Mucosa of stomach (tissue), 1 donor: ENCODE results near the gene NFIA.

Source experiments
- H3K27me3 ChIP-seq: one replicate; pipeline ENCODE4 v1.7.0; 2013; ENCODE audit warnings: mild to moderate bottlenecking, low read length; ENCODE audit not compliant: control insufficient read depth, insufficient read depth
- H3K36me3 ChIP-seq: one replicate; pipeline ENCODE4 v1.7.0; 2013; ENCODE audit warnings: low read length; ENCODE audit not compliant: control insufficient read depth, insufficient read depth
- H3K4me1 ChIP-seq: one replicate; pipeline ENCODE4 v1.7.0; 2013; ENCODE audit warnings: mild to moderate bottlenecking, low read length; ENCODE audit not compliant: control insufficient read depth, insufficient read depth
- H3K4me3 ChIP-seq: one replicate; pipeline ENCODE4 v1.7.0; 2013; ENCODE audit warnings: low read length
- H3K9ac ChIP-seq: one replicate; pipeline ENCODE4 v1.7.0; 2013; ENCODE audit warnings: mild to moderate bottlenecking, low read length, moderate library complexity
- H3K9me3 ChIP-seq: one replicate; pipeline ENCODE4 v1.7.0; 2013; ENCODE audit warnings: mild to moderate bottlenecking, low read length, moderate library complexity; ENCODE audit not compliant: control insufficient read depth
- donor health status: Pancreatic carcinoma.

NFIA gene

DNA sequence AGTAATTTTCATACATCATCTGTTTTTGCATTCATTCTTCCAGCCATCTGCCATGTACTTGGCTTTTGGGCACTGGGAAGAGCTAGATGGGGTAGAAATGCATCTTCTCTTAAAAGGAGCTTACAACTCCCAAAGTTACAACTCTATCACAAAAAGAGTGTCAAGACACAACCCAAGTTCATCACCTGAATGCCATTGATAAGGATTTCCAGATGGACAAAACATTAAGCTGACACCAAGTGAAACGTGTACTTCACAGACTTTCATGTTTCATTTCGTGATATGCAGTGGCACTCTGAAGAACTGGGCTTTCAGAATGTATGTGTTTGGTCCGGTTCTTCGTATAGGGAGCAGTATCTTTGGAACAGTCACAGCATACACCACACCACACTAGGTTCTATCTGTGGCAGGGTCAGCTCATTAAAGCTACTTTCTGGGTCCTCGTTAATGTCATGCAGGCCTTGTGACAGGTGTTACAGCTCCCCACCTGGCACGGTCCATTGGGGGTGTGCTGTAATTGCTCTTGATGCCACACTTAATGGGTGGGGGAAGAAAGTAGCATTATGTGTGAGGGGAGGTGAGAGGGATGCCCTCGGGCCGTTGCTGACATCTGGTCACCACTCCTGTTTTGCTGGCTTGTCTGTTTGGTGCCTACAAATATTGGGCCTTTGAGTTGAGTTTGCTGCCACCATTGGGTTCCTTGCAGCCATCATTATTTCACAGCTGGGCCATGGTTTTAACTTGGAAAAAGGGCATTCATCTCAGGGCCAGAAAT, 164.9 kb downstream of the NFIA start:
- H3K4me1 ChIP-seq = no peaks in the 10 kb centered on the region
- H3K4me3 ChIP-seq = no peak overlapping the region
- H3K9ac ChIP-seq = no peak overlapping the region
- H3K9me3 ChIP-seq = no peaks in the 10 kb centered on the region
- no peaks in the 10 kb centered on the region for H3K36me3 ChIP-seq
- H3K27me3 ChIP-seq = no peaks in the 10 kb centered on the region

GRCh38 chr1:61247881-61248752, 165.8 kb downstream of the NFIA start:
- H3K9ac ChIP-seq = no peak overlapping the region
- no peaks in the 10 kb centered on the region for H3K36me3 ChIP-seq
- no peaks in the 10 kb centered on the region for H3K9me3 ChIP-seq
- H3K27me3 ChIP-seq = no peaks in the 10 kb centered on the region
- H3K4me3 ChIP-seq = no peak overlapping the region
- H3K4me1 ChIP-seq = peaks cover 4% of the 10 kb centered on the region

DNA sequence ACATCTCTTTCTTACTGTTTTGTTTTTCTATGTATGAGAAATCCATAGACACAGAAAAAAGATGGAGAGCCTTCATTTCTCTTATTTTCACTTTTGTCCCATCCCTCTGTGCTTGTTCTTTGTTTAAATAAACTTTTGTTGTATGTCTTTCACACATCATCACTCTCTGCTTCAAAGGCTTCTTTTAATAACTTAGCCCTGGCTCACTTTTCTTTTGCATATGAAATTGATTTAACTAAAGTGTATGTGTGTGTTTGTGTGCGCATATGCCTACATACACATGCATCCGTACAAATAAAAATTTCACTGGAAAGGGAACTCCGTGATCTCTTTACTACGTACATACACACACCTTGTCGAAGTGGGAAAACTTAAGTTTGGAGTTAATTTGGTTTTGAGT, 168.6 kb downstream of the NFIA start:
- Histone ChIP-seq H3K9me3 (no peaks in the 10 kb centered on the region), H3K9ac (no peak overlapping the region), H3K27me3 (no peaks in the 10 kb centered on the region), H3K4me1 (peaks cover 14% of the 10 kb centered on the region), H3K4me3 (no peak overlapping the region), H3K36me3 (no peaks in the 10 kb centered on the region)

DNA sequence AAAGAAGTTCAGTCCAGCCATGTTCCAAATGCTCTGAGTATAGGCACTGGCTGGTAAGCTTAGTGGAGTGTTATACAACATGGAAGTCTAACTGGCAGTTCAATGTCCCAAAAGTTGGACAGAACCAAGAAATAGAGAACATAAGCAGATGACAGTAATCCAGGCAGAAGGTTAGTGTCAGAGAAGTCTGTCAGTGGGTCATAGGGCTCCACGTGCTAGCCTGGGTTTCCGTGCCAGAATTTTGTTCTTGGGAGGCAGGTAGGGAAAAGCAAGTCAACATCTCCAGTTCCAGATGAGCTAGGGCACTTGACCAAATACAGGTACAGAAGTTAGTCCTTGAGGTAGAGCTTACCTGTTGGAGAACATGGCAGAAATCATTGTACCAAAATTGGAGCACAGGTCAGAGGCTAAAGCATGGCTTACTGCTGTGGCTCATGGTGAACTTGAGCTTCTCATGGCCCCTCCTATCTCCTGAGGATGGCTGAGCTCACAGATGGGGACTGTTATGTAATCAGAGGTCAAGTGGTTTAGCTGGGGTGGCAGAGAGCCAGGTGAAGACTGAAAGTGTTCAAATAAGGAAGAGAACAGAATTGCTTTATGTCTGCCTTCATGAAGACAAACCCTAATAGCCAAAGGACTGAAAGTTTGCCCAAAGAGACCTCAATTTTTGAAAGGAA, 170.8 kb downstream of the NFIA start:
- peaks cover 14% of the 10 kb centered on the region for H3K4me1 ChIP-seq
- H3K27me3 ChIP-seq = no peaks in the 10 kb centered on the region
- no peak overlapping the region for H3K4me3 ChIP-seq
- no peaks in the 10 kb centered on the region for H3K36me3 ChIP-seq
- no peaks in the 10 kb centered on the region for H3K9me3 ChIP-seq
- no peak overlapping the region for H3K9ac ChIP-seq

DNA sequence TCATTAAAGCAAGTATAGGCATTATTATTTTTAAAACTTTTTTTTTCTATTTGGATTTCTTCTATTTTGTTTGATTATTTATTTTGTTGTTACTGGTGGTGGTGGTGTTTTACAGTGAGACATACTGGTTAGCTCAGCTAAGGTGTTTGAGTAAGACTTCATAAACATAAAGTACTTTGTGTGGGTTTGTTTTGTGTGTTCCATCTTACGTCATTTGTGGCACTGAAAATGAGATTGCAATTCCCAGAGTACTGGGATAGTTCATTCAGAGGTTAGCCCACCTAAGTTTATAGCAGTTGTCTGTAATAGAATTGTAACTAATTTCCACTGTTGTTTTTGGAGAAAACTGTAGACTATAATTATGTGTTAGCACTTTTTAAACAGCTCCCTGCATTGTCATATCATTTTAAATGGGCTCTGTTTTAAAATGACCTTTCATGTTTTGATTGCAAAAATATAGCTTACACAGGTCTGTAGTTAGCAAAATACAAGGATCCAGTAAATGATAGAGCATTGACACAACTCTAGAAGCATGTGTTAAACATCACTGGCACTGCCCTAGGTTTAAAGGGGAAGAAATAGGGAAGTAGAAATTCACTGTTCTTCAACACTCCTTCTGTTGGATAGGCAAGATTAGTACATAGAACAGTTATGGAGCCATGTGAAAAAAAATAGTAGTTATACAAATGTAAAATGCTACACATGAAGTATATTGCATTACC, 171.7 kb downstream of the NFIA start:
- no peaks in the 10 kb centered on the region for H3K9me3 ChIP-seq
- H3K9ac ChIP-seq = no peak overlapping the region
- H3K27me3 ChIP-seq = no peaks in the 10 kb centered on the region
- peaks cover 14% of the 10 kb centered on the region for H3K4me1 ChIP-seq
- H3K4me3 ChIP-seq = no peak overlapping the region
- no peaks in the 10 kb centered on the region for H3K36me3 ChIP-seq

DNA sequence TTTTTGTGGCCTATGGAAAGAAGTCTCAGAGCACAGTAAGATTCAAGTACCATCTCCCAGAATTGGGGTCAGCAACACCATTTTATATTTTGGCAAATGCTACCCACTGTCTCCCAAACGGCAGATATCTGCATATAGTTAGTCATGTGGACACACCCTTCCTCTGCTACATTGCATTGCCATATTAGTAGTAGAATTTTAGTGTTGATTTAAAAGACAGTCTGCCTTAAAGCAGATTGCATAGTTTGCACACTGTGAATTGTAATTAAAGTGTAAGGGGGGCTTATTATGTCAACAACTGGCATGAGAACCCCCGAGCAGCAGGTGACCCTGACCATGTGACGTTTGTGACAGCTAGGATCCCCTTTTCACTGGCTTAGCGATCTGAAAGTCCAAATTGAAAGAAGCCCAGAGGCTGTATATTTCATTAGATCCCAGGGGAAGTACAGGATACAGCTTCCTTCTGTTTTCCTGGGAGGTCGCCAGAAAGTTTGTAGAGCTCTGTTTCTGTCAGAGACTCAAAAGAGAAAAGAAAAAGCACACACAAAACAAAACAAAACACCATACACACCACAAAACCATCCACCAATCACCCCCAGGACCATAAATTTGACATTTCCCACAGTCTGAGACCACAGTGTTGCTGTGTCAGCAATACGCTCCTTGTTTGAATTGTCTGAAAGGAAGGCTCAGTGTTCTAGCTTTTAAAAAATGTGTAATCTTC, 172.4 kb downstream of the NFIA start:
- Histone ChIP-seq H3K4me3 (no peak overlapping the region), H3K9ac (no peak overlapping the region), H3K4me1 (peaks cover 14% of the 10 kb centered on the region), H3K9me3 (no peaks in the 10 kb centered on the region), H3K36me3 (no peaks in the 10 kb centered on the region), H3K27me3 (no peaks in the 10 kb centered on the region)

DNA sequence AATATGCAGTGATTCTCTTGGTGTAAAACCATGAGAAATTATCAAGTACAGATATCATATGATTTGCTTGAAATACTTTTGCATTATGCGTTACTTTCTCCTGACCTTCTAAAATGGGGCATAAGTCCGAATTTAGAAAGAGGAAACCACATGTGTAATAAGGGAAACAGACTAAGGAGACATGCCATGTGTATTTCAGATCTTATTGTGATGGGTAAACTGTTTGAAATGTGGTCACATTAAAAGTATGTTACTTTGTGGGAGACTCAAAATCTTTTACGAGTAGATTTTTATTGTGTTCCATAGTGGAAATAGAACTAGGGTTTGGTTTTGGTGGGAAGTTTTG, 173.0 kb downstream of the NFIA start:
- Histone ChIP-seq H3K9ac (no peak overlapping the region), H3K27me3 (no peaks in the 10 kb centered on the region), H3K4me1 (peaks cover 14% of the 10 kb centered on the region), H3K36me3 (no peaks in the 10 kb centered on the region), H3K4me3 (no peak overlapping the region), H3K9me3 (no peaks in the 10 kb centered on the region)

DNA sequence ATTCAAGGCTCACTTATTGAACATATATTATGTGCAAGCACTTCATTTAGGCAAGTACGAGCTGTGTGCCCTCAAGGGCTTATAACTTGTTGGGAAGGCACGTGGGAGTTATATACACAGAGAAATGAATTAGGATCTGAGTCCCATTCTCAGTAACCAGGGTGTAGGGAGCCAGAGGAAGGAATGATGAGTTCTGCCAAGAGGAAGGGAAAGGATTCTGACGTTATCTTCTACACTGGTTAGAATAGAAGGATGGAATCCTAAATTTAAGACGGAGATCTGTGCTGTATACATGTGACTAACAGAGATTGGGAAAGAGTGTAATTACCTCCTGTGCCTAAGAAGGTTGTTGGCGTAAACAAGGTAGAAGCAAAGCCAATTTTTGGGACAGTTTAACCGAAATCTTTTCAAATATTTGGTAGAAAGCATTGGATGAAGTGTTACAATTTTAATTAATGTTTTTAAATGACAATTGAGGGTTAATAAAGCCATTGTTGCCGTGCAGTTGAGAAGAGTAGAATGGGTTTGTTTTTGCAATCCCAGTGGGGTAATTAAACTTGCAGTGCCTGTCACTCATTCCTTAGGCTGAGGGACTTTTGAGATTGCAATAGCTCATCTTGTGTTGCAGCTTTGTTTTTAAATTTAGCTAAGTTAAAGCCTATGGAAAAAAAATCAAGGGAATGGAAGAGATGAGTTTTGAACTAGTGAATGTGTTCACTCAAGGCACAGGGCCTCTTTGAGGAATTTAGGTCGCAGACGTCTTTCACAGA, 177.2 kb downstream of the NFIA start:
- Histone ChIP-seq H3K9ac (no peak overlapping the region), H3K36me3 (no peaks in the 10 kb centered on the region), H3K4me1 (peaks cover 3% of the 10 kb centered on the region), H3K27me3 (no peaks in the 10 kb centered on the region), H3K4me3 (no peak overlapping the region), H3K9me3 (no peaks in the 10 kb centered on the region)

- Histone ChIP-seq H3K27me3 (no peaks in the 10 kb centered on the region), H3K9ac (no peak overlapping the region), H3K9me3 (no peaks in the 10 kb centered on the region), H3K4me1 (no peaks in the 10 kb centered on the region), H3K36me3 (no peaks in the 10 kb centered on the region), H3K4me3 (no peak overlapping the region)
Observed at GRCh38 chr1:61260171-61260570, 177.8 kb downstream of the NFIA start.

- Histone ChIP-seq H3K27me3 (no peaks in the 10 kb centered on the region), H3K4me3 (no peak overlapping the region), H3K36me3 (no peaks in the 10 kb centered on the region), H3K9ac (no peak overlapping the region), H3K4me1 (no peaks in the 10 kb centered on the region), H3K9me3 (no peaks in the 10 kb centered on the region)
Observed at GRCh38 chr1:61261595-61261994, 179.2 kb downstream of the NFIA start.
